Stimulated activated naive CD8-positive, alpha-beta T cell treated with anti-CD3 and anti-CD28 coated beads, Interleukin-15, Interleukin-2, amounts not matched to agents 100 ng/mL and 50 ng/mL, for 24 hours (primary cell): Measurements from ENCODE around the gene ZFPM1.
"Not testable (repeated sequence)": the region's sequence is repeated elsewhere in the genome, so short reads cannot be mapped to it uniquely, and the experiment has no call there.

Experiments used
- H3K27ac Mint-ChIP-seq: one replicate; pipeline ENCODE4 v1.8.0; 2021; ENCODE audit warnings: mild to moderate bottlenecking, mixed read lengths
- H3K27me3 Mint-ChIP-seq: one replicate; pipeline ENCODE4 v1.8.0; 2021; ENCODE audit warnings: mixed read lengths
- H3K36me3 Mint-ChIP-seq: one replicate; pipeline ENCODE4 v1.8.0; 2021; ENCODE audit warnings: low read depth, mixed read lengths
- H3K4me1 Mint-ChIP-seq: one replicate; pipeline ENCODE4 v1.8.0; 2021; ENCODE audit warnings: low read depth, mixed read lengths
- H3K4me3 Mint-ChIP-seq: one replicate; pipeline ENCODE4 v1.8.0; 2021; ENCODE audit warnings: mild to moderate bottlenecking, mixed read lengths
- H3K9me3 Mint-ChIP-seq: one replicate; pipeline ENCODE4 v1.8.0; 2021; ENCODE audit warnings: mixed read lengths

Gene ZFPM1

GRCh38 chr16:88453217-88453531 lies at the start of gene ZFPM1:
Gene ZFPM1 (plus strand): TSS chr16:88453280. CDS start chr16:88453639, 359 bp downstream.
- no peaks in the 10 kb centered on the region for H3K27me3 Mint-ChIP-seq
- peak within 1 kb of the TSS; percentile 85 for H3K27ac Mint-ChIP-seq
- no peaks in the 10 kb centered on the region for H3K36me3 Mint-ChIP-seq
- H3K9me3 Mint-ChIP-seq, result no peaks in the 10 kb centered on the region
- peaks cover 31% of the 10 kb centered on the region for H3K4me1 Mint-ChIP-seq
- H3K4me3 Mint-ChIP-seq, result peak within 1 kb of the TSS; percentile 88

GRCh38 chr16:88403794-88404581 lies 49.1 kb upstream of the ZFPM1 start:
- H3K36me3 Mint-ChIP-seq, result no peaks in the 10 kb centered on the region
- peaks cover 6% of the 10 kb centered on the region for H3K4me1 Mint-ChIP-seq
- no peak overlapping the region for H3K27ac Mint-ChIP-seq
- no peaks in the 10 kb centered on the region for H3K27me3 Mint-ChIP-seq
- no peaks in the 10 kb centered on the region for H3K9me3 Mint-ChIP-seq
- H3K4me3 Mint-ChIP-seq, result no peak overlapping the region

GRCh38 chr16:88404769-88405168 lies 48.3 kb upstream of the ZFPM1 start:
- Mint-ChIP-seq H3K27ac (no peak overlapping the region), H3K4me1 (peaks cover 6% of the 10 kb centered on the region), H3K9me3 (no peaks in the 10 kb centered on the region), H3K27me3 (no peaks in the 10 kb centered on the region), H3K36me3 (no peaks in the 10 kb centered on the region), H3K4me3 (no peak overlapping the region)

- Mint-ChIP-seq H3K4me1 (peaks cover 6% of the 10 kb centered on the region), H3K36me3 (no peaks in the 10 kb centered on the region), H3K4me3 (no peak overlapping the region), H3K9me3 (no peaks in the 10 kb centered on the region), H3K27me3 (no peaks in the 10 kb centered on the region), H3K27ac (no peak overlapping the region)
Observed at GRCh38 chr16:88405216-88406060, 47.6 kb upstream of the ZFPM1 start.

- Mint-ChIP-seq H3K4me3 (no peak overlapping the region), H3K4me1 (peaks cover 6% of the 10 kb centered on the region), H3K27me3 (no peaks in the 10 kb centered on the region), H3K36me3 (no peaks in the 10 kb centered on the region), H3K9me3 (no peaks in the 10 kb centered on the region), H3K27ac (no peak overlapping the region)
Observed at GRCh38 chr16:88406096-88407041, 46.7 kb upstream of the ZFPM1 start.

- Mint-ChIP-seq H3K9me3 (no peaks in the 10 kb centered on the region), H3K27me3 (no peaks in the 10 kb centered on the region), H3K36me3 (no peaks in the 10 kb centered on the region), H3K27ac (no peak overlapping the region), H3K4me1 (peaks cover 6% of the 10 kb centered on the region), H3K4me3 (no peak overlapping the region)
Observed at GRCh38 chr16:88407042-88407420, 46.0 kb upstream of the ZFPM1 start.

- H3K36me3 Mint-ChIP-seq, result no peaks in the 10 kb centered on the region
- peaks cover 6% of the 10 kb centered on the region for H3K4me1 Mint-ChIP-seq
- H3K27ac Mint-ChIP-seq, result no peak overlapping the region
- H3K4me3 Mint-ChIP-seq, result no peak overlapping the region
- no peaks in the 10 kb centered on the region for H3K9me3 Mint-ChIP-seq
- no peaks in the 10 kb centered on the region for H3K27me3 Mint-ChIP-seq
Observed at GRCh38 chr16:88407807-88408206, 45.3 kb upstream of the ZFPM1 start.

GRCh38 chr16:88408561-88409142 lies 44.4 kb upstream of the ZFPM1 start:
- Mint-ChIP-seq H3K36me3 (no peaks in the 10 kb centered on the region), H3K27ac (no peak overlapping the region), H3K27me3 (no peaks in the 10 kb centered on the region), H3K4me1 (peaks cover 6% of the 10 kb centered on the region), H3K9me3 (no peaks in the 10 kb centered on the region), H3K4me3 (no peak overlapping the region)

GRCh38 chr16:88409296-88410065 lies 43.6 kb upstream of the ZFPM1 start:
- H3K4me3 Mint-ChIP-seq, result no peak overlapping the region
- H3K4me1 Mint-ChIP-seq, result peaks cover 6% of the 10 kb centered on the region
- no peaks in the 10 kb centered on the region for H3K36me3 Mint-ChIP-seq
- H3K27ac Mint-ChIP-seq, result no peak overlapping the region
- H3K9me3 Mint-ChIP-seq, result no peaks in the 10 kb centered on the region
- H3K27me3 Mint-ChIP-seq, result no peaks in the 10 kb centered on the region

- H3K27me3 Mint-ChIP-seq, H3K36me3 Mint-ChIP-seq: not testable (repeated sequence)
Observed at GRCh38 chr16:88410297-88410968, 42.6 kb upstream of the ZFPM1 start.

GRCh38 chr16:88411951-88412576 lies 41.0 kb upstream of the ZFPM1 start:
- Mint-ChIP-seq H3K4me1 (peaks cover 6% of the 10 kb centered on the region), H3K27ac (no peak overlapping the region), H3K27me3 (no peaks in the 10 kb centered on the region)

More at GRCh38 chr16:88410297-88410968, 42.6 kb upstream of the ZFPM1 start:
- not testable (repeated sequence) for H3K4me1 Mint-ChIP-seq, H3K9me3 Mint-ChIP-seq, H3K4me3 Mint-ChIP-seq, H3K27ac Mint-ChIP-seq

GRCh38 chr16:88412766-88413165 lies 40.3 kb upstream of the ZFPM1 start:
- Mint-ChIP-seq H3K4me1 (peaks cover 4% of the 10 kb centered on the region), H3K4me3 (no peak overlapping the region), H3K27ac (no peak overlapping the region), H3K9me3 (no peaks in the 10 kb centered on the region), H3K27me3 (no peaks in the 10 kb centered on the region), H3K36me3 (no peaks in the 10 kb centered on the region)

More at GRCh38 chr16:88411951-88412576, 41.0 kb upstream of the ZFPM1 start:
- H3K9me3 Mint-ChIP-seq, result no peaks in the 10 kb centered on the region
- H3K4me3 Mint-ChIP-seq, result no peak overlapping the region
- no peaks in the 10 kb centered on the region for H3K36me3 Mint-ChIP-seq

GRCh38 chr16:88413231-88413630 lies 39.8 kb upstream of the ZFPM1 start:
- H3K4me1 Mint-ChIP-seq, result no peaks in the 10 kb centered on the region
- H3K4me3 Mint-ChIP-seq, result no peak overlapping the region
- no peaks in the 10 kb centered on the region for H3K36me3 Mint-ChIP-seq
- H3K27ac Mint-ChIP-seq, result no peak overlapping the region
- H3K27me3 Mint-ChIP-seq, result no peaks in the 10 kb centered on the region
- H3K9me3 Mint-ChIP-seq, result no peaks in the 10 kb centered on the region
